OCI-LY7 (cell line): ENCODE measurements around the gene EZH1. TPM values are rescaled to one million over a fixed set of nuclear protein-coding genes. Genes with fewer than 3 reads are reported as not detected.

ENCODE experiments used
- BruUV-seq: library from RNA; stranded (reverse); fragments of 400-500 nt; replicated peaks from 2 replicates; lab custom pipeline; 2021; lab: Mats Ljungman, UMichigan
- CTCF ChIA-PET: fragments of 300-600 bp; sonication (Branson Sonifier 250); formaldehyde crosslinking; loops from one replicate; lab custom pipeline; 2022; ENCODE audit warnings: antibody characterized with exemption; ENCODE audit not compliant: unreplicated experiment; lab: Charles Lee
- POLR2A ChIA-PET: fragments of 300-600 bp; sonication (Branson Sonifier 250); formaldehyde crosslinking; loops from one replicate; lab custom pipeline; 2022; ENCODE audit warnings: antibody characterized with exemption; lab: Charles Lee
- DNase-seq: peaks from one replicate; pipeline ENCODE4 v3.0.0-alpha.2; 2015; ENCODE audit warnings: low spot score
- H2AFZ ChIP-seq: fragments of 200-600 bp; sonication (generic), shearing (Covaris generic); 2 replicates; pipeline ENCODE4 v1.6.1; 2014; ENCODE audit warnings: mild to moderate bottlenecking, antibody characterized with exemption, low read length, moderate library complexity
- H3K27ac ChIP-seq: fragments of 200-600 bp; sonication (generic); 2 replicates; pipeline ENCODE4 v1.5.1; 2014; ENCODE audit warnings: mixed run types, low read depth, mild to moderate bottlenecking, moderate library complexity, low read length, inconsistent platforms; ENCODE audit not compliant: poor library complexity, severe bottlenecking
- H3K36me3 ChIP-seq: fragments of 200-600 bp; sonication (generic); 2 replicates; pipeline ENCODE4 v1.6.1; 2014; ENCODE audit warnings: mild to moderate bottlenecking, antibody characterized with exemption, low read length, moderate library complexity, mixed read lengths; ENCODE audit not compliant: insufficient read depth
- H3K4me1 ChIP-seq: fragments of 200-600 bp; sonication (generic); 2 replicates; pipeline ENCODE4 v1.5.1; 2014; ENCODE audit warnings: mild to moderate bottlenecking, low read length; ENCODE audit not compliant: insufficient read depth, poor library complexity, severe bottlenecking
- H3K4me2 ChIP-seq: fragments of 200-600 bp; sonication (generic); 2 replicates; pipeline ENCODE4 v1.6.1; 2014; ENCODE audit warnings: mild to moderate bottlenecking, low read length
- H3K4me3 ChIP-seq: fragments of 200-600 bp; sonication (generic); 2 replicates; pipeline ENCODE4 v1.5.1; 2014; ENCODE audit warnings: mild to moderate bottlenecking, low read depth, low read length; ENCODE audit not compliant: poor library complexity, severe bottlenecking
- H3K79me2 ChIP-seq: fragments of 200-600 bp; sonication (generic); 2 replicates; pipeline ENCODE4 v1.6.1; 2016; ENCODE audit warnings: low read depth, mild to moderate bottlenecking, low read length, moderate library complexity, mixed read lengths; ENCODE audit not compliant: insufficient read depth
- H3K9me2 ChIP-seq: fragments of 200-600 bp; sonication (generic); 2 replicates; pipeline ENCODE4 v1.6.1; 2016; ENCODE audit warnings: mild to moderate bottlenecking, low read length, mixed read lengths; ENCODE audit not compliant: insufficient read depth
- H3K9me3 ChIP-seq: fragments of 200-600 bp; sonication (generic); 2 replicates; pipeline ENCODE4 v1.6.1; 2014; ENCODE audit warnings: mild to moderate bottlenecking, mixed run types, low read length, mixed read lengths
- H4K20me1 ChIP-seq: fragments of 200-600 bp; sonication (generic); 2 replicates; pipeline ENCODE4 v1.6.1; 2014; ENCODE audit warnings: mild to moderate bottlenecking, antibody characterized with exemption, low read length, moderate library complexity, mixed read lengths; ENCODE audit not compliant: insufficient read depth
- EZH2phosphoT487 ChIP-seq: fragments of 200-600 bp; sonication (generic); IDR thresholded peaks from 2 replicates; pipeline ENCODE4 v1.6.1; 2018; ENCODE audit warnings: low read depth, borderline replicate concordance, mild to moderate bottlenecking, mixed run types, antibody characterized with exemption, low read length, moderate library complexity, mixed read lengths
- intact Hi-C: fragments of 100-400 bp; cut with micrococcal nuclease; formaldehyde crosslinking; loops from one replicate; pipeline ENCODE4 v1.10.0; 2022; ENCODE audit not compliant: unreplicated experiment
- total RNA-seq, 2 experiments: library from RNA; depleted of rRNA in 1 of 2; stranded (reverse); fragments of >200 nt in 1 of 2; shearing (Covaris generic) in 1 of 2; gene quantifications; 2 replicates each; pipeline ENCODE4 v1.2.3, GENCODE V29; 2014 to 2022
- TF ChIP-seq, protein P1 (sequence below): fragments of 200-600 bp; sonication (generic); conservative IDR thresholded peaks from 2 replicates; pipeline ENCODE4 v1.5.1; 2014; ENCODE audit warnings: mild to moderate bottlenecking, antibody characterized with exemption, low read length, moderate library complexity, mixed read lengths

EZH1 gene
- total RNA-seq, 2 experiments from 2014 or later: 57.1 to 62.4 TPM

DNA sequence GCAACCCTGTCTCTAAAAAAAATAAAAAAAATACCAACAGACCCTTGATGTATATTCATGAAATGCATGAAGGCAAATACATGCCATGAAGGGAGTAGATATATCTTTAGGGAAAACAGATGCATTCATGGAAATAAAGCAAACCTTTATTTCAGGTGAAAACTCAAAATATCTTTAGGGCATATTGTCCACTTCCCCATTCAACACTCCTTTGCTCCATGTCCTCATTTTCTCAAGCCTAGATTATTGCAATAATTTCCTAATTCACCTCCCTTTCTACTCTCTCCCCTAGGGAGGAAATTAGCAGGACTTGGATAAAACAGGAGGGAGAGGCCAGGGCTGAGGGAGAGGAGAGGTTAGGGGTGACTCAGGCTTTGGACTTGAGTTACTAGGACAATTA, 22.7 kb upstream of the EZH1 start:
- H3K4me1 ChIP-seq: peaks cover 2% of the 10 kb centered on the region
- H4K20me1 ChIP-seq: no peaks in the 10 kb centered on the region
- H3K27ac ChIP-seq: no peak overlapping the region
- DNase-seq: no peak
- CTCF ChIA-PET: interaction anchor here (0.6 kb wide), 1 partner anchor 90 kb away, joined by 3 read pairs; no protein-coding TSS in a partner anchor
- H3K4me2 ChIP-seq: no peak overlapping the region
- BruUV-seq: no TSS peak
- no peaks in the 10 kb centered on the region for H3K9me2 ChIP-seq
- H2AFZ ChIP-seq: no peak overlapping the region
- H3K9me3 ChIP-seq: no peaks in the 10 kb centered on the region
- H3K4me3 ChIP-seq: no peak overlapping the region
- H3K79me2 ChIP-seq: no peaks in the 10 kb centered on the region
- TF ChIP-seq EZH2phosphoT487: no peak
- TF ChIP-seq, protein P1, sequence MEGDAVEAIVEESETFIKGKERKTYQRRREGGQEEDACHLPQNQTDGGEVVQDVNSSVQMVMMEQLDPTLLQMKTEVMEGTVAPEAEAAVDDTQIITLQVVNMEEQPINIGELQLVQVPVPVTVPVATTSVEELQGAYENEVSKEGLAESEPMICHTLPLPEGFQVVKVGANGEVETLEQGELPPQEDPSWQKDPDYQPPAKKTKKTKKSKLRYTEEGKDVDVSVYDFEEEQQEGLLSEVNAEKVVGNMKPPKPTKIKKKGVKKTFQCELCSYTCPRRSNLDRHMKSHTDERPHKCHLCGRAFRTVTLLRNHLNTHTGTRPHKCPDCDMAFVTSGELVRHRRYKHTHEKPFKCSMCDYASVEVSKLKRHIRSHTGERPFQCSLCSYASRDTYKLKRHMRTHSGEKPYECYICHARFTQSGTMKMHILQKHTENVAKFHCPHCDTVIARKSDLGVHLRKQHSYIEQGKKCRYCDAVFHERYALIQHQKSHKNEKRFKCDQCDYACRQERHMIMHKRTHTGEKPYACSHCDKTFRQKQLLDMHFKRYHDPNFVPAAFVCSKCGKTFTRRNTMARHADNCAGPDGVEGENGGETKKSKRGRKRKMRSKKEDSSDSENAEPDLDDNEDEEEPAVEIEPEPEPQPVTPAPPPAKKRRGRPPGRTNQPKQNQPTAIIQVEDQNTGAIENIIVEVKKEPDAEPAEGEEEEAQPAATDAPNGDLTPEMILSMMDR: no peak
- POLR2A ChIA-PET: interaction anchor here (0.6 kb wide), 1 partner anchor 16 kb away, joined by 3 read pairs; no protein-coding TSS in a partner anchor
- no peaks in the 10 kb centered on the region for H3K36me3 ChIP-seq
- intact Hi-C loops: no loop called here

DNA sequence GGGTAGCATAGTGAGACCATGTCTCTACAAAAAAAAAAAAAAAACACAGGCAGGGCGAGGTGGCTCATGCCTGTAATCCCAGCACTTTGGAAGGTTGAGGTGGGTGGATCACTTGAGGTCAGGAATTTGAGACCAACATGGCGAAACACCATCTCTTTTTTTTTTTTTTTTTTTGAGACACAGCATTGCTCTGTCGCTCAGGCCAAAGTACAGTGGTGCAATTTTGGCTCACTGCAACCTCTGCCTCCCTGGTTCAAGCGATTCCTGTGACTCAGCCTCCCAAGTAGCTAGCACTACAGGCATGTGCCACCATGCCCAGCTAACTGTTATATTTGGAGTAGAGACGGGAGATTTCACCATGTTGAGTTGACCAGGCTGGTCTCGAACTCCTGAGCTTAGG, 21.3 kb upstream of the EZH1 start:
- Histone ChIP-seq H3K4me2 (no peak overlapping the region), H3K9me3 (no peaks in the 10 kb centered on the region), H4K20me1 (no peaks in the 10 kb centered on the region), H3K36me3 (no peaks in the 10 kb centered on the region), H3K27ac (no peak overlapping the region), H3K9me2 (no peaks in the 10 kb centered on the region), H2AFZ (no peak overlapping the region), H3K4me3 (no peak overlapping the region), H3K79me2 (no peaks in the 10 kb centered on the region), H3K4me1 (peaks cover 2% of the 10 kb centered on the region)
- POLR2A ChIA-PET: no interaction called here
- no peak for DNase-seq
- CTCF ChIA-PET: no interaction called here
- BruUV-seq: no TSS peak
- no peak for TF ChIP-seq EZH2phosphoT487
- TF ChIP-seq, protein P1: no peak
- intact Hi-C loops: no loop called here

DNA sequence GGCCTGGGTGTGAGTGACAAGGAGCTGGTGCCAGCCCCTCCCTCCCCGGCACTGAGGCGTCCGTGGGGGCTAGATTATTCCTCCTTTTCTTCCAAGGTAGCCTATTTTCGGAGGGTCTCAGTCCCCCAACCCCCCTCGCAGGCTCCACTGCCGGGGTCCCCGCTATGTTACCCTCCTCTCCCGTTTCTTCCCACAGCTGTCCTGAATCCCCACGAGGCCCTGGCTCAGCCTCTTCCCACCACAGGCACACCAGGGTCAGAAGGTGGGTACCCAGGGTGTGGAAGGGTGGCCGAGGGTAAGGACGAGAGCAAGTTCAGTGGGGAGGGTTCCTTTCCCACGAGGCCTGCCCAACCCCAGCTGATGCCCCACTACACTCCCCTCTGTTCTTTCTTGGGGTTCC, 16.8 kb upstream of the EZH1 start:
- Histone ChIP-seq H3K36me3 (no peaks in the 10 kb centered on the region), H3K9me2 (no peaks in the 10 kb centered on the region), H3K4me1 (peaks cover 9% of the 10 kb centered on the region), H3K79me2 (no peaks in the 10 kb centered on the region), H3K4me2 (no peak overlapping the region), H3K4me3 (no peak overlapping the region), H3K27ac (no peak overlapping the region), H3K9me3 (no peaks in the 10 kb centered on the region), H4K20me1 (no peaks in the 10 kb centered on the region), H2AFZ (no peak overlapping the region)
- TF ChIP-seq EZH2phosphoT487: no peak
- TF ChIP-seq, protein P1: no peak
- CTCF ChIA-PET: no interaction called here
- POLR2A ChIA-PET: interaction anchor here (1.3 kb wide), 1 partner anchor 18 kb away, joined by 5 read pairs; no protein-coding TSS in a partner anchor
- BruUV-seq: no TSS peak
- no peak for DNase-seq
- intact Hi-C loops: no loop called here
